GM19397 (cell line): ENCODE results near the gene FKBP1A.
A peak's percentile ranks its signal among the peaks of the same experiment; 100 is the strongest.
"Not testable (repeated sequence)": the region's sequence is repeated elsewhere in the genome, so short reads cannot be mapped to it uniquely, and the experiment has no call there.

Experiments used
- ATAC-seq: cut with Tn5 transposase; IDR thresholded peaks from one replicate; pipeline ENCODE4 v1.9.1; 2021; ENCODE audit warnings: mild to moderate bottlenecking, moderate library complexity; ENCODE audit not compliant: unreplicated experiment

Gene FKBP1A

DNA sequence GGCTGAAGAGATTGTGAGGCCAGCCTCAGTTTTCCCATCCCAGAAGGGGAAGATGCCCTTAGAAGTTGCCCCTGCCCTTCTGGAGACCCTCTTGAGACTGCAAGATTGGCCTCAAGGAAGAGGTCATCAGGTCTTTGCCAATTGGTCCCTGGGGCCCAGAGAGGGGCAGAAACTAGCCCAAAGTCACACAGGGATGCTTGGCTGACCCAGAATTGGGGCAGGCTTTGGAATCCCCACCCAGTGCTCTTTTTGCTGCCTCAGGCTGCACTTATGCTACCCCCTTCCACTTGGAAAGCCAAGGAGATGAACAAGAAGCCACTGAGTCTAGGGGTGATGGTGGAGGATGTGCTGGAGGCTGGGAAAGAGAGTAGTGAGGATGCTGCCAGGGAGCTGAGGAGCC lies 24.9 kb upstream of the FKBP1A start:
- no peak for ATAC-seq

- no peak for ATAC-seq
Observed at GRCh38 chr20:1417273-1417672, 24.4 kb upstream of the FKBP1A start.

DNA sequence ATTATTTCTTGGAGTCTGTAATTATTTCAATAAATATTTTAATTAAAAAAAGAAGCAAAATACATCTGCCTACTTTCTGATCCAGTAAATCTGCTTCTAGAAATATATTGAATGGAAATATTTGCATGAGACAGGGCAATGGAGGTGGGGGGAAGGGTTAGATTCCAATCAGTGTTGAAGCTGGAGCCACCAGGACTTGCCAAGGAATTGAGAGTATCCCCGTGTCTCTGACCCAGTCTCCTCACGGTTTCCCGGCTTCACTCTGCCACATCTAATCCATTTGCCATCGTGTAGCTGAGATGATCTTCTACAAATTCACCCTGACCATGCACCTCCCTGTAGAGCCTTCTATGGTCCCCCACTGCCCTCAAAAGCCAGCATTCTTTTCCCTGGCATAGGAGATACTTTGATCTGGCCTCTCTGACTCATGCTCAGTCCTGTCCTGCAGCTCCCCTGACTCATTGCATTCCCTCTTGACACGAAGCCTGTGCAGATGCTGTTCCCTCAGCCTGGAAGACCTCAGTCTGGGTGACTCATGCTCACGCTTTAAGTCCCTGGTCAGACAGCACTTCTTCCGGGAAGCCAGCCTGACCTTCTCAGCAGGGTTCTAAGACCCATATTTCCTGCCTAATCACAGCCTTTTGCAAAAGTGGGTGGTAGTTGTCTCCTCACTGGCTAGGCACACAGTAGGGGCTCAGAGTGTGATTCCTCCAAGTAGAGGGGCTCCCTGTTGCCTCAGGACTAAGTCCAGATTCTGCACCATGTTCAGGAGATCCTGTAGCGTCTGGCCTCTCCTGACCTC lies 23.0 kb upstream of the FKBP1A start:
- no peak for ATAC-seq

- ATAC-seq: no peak
Observed at GRCh38 chr20:1414982-1415381, 22.1 kb upstream of the FKBP1A start.

DNA sequence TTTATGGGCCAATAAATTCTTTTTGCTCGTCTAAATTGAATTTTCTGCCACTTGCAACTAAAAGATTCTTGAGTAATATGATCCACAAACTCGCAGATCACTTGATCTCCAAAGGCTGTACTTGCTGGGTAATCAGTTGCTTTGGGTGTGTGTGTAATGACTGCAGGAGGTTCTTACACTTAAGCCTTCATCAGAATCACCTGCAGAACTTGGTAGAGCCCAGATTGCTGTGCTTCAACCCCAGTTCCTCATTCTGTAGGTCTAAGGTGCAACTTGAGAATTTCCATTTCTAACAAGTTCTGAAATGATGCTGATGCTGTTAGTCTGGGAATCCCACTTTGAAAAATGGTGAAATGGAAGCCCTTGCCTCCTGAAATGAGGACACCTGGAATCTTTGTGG lies 12.9 kb upstream of the FKBP1A start:
- no peak for ATAC-seq

DNA sequence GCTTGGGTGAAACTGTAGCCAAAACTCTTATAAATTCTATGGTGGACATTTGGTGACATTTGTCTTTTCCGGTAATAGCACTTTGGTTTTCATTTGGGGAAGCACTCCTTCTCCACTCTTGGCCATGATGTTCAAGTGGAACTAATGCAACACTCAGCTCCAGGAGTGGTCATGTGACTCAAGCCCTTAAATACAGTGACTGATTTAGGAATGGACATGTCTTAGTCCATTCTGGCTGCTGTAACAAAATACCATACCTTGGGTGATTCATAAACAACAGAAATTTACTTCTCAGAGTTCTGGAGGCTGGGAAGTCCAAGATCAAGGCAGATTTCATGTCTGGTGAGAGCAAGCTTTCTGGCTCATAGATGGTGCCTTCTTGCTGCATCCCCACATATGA lies 10.8 kb upstream of the FKBP1A start:
- ATAC-seq: no peak

DNA sequence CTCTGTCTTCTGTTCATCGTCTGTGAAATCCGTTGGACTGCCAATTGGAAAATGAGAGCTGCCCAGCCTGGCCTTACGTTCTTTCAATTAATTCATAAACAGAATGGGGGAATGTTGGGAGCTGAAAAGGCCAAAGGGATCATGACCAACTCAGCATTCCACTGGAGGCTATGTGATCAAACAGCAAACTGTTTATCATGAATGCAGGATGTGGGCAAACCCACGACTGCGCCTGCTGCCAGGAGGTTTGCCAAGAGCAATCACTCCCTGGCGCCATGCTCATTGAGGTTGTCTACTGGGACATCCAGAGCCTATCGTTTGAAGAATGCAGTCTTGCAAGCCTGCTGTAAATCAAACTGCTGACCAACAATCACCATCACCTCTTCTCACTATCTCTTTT lies 9.3 kb upstream of the FKBP1A start:
- no peak for ATAC-seq

- ATAC-seq: no peak
Observed at GRCh38 chr20:1401451-1401907, 8.6 kb upstream of the FKBP1A start.

DNA sequence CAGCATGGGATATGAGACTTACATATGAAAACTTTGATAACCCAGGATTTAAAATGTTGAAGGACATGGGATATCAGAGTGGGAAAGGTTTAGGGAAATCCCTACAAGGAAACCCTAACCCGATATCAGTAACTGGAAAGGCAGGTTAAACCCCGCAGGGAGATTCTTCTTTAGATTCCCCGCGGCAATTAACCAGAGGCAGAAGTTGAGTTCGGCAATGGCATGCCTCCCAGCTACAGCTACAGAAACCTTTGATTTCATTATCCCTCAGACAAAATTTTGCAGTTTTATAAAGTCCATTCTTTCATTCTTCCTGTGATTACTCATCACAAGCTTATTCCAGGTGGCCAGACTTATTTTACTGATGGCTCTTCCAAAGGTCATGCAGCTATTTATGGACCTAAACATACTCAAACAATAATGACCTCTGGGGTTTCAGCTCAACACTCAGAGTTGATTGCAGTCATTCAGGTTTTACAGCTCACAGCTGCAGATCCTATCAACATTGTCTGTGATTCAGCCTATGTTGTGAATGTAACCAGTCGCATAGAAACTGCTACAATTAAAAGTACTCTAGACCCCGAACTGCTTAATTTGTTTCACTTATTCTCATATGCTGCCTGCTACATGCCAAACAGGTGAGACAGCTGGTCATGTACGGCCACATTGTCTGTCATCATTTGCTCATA lies 7.0 kb upstream of the FKBP1A start:
- not testable (repeated sequence) for ATAC-seq

DNA sequence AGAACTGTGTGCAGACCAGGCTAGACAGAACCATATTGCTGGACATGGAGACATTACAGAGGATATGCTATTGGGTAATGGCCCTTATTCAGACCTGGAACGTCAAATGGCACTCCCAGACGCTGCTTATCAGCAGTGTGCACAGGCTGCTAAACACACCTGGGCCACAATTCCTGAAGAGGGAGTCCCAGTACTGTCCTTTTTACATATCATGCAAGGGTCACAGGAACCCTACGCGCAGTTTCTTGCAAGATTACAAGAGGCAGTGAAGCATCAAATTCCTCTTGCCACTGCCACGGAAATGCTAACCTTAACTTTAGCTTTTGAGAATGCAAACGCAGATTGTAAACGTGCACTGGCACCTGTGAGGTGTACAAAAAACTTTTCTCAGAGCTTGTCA lies 5.3 kb upstream of the FKBP1A start:
- ATAC-seq: not testable (repeated sequence)

DNA sequence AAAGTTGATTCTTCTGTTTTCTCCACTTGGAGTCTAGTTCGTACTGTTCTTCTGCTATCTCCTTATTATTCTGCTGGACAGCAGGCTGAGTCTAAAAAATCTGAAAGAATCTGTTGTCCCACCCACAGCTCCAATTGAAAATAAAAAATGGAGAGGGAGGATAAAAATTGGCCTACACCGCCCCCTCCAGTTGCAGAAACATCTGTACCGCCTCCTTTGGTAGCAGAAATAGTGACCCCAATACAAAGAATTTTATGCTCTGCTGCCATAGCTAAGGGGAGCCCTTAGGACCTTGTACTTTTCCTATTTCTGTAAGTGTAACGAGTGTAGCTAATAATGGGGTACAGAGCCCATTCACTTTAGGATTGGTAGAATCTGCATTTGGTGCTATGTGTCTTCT lies 4.9 kb upstream of the FKBP1A start:
- ATAC-seq: no peak

GRCh38 chr20:1396702-1397101 lies 3.8 kb upstream of the FKBP1A start:
- no peak for ATAC-seq

GRCh38 chr20:1396264-1396663 lies 3.4 kb upstream of the FKBP1A start:
- no peak for ATAC-seq

DNA sequence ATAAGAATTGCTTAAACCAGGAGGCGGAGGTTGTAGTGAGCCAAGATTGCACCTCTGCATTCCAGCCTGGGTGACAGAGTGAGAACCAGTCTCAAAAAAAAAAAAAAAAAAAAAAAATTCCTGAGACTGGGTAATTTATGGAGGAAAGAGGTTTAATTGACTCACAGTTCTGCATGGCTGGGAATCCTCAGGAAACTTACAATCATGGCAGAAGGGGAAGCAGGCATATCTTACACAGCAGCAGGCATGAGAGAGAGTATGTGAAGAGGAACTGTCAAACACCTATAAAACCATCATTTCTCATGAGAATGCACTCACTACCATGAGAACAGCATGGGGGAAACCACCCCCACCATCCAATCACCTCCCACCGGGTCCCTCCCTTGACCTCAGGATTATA lies 1.8 kb upstream of the FKBP1A start:
- ATAC-seq: no peak

DNA sequence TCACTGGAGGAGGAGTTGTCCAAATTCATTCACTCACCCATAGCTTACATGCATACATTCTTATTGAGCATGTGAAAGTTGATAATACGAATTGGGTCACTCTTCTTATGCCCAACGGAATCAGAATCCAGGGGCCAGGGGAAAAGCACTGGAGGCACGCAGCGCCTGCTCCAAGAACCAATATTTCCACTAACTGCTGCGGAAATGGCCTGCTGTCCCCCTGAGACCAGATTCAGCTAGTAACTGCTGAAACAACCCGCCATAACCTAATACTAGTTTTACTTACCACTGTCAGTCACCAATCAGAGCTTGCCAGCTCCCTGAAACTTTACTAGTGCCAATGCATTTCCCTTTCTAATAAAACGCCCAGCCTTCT lies 641 bp upstream of the FKBP1A start:
- ATAC-seq: no peak

DNA sequence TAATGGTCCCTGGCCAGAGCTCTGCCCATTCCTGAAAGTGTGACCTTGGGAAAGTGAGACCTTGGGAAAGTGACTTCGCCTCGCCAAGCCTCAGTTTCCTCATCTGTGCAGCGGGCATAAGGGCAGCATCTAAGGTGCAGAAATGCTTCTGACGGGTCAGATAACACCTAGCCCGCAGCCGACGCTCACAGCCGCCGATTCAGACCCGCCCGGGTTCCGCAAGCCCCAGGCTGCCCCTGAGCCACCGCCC lies 486 bp downstream of the FKBP1A start:
- ATAC-seq: peak; percentile 20

DNA sequence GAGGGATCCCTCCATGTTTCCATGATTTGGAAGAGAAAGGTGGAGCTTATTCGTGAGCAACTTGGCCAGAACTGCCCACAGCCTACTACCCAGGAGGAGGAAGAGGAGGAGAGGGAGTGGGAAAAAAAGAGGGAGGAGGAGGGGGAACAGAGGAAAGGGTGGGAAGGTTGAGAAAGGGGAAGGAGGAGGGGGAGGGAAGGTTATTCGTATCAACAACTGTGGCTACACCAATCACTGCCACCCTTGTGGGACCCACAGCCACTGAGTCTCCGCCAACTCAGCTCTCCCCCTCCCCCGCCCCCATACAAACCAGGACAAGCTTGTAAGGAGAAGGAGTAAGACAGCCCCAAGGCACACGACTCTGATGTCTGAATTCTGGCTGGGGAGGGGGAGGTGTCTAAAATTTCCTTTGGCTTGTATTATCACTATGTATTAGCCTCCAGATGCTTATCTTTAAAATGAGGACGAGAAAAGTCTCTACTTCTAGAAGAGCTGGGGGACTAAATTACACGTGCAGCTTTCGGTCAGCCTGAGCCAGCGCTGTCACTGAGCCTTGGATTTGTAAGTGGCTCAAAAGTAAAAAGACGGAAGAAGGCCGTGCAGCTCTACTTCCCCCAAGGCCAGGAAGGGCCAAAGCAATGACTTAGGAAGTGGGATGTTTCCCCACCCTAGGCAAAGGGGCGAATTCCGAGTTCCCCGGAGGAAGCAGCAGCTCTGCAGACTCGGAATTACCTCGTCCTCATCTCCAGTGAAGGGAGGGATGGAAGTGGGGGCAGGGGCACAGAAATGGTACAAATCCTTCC lies 1.0 kb downstream of the FKBP1A start:
- no peak for ATAC-seq

DNA sequence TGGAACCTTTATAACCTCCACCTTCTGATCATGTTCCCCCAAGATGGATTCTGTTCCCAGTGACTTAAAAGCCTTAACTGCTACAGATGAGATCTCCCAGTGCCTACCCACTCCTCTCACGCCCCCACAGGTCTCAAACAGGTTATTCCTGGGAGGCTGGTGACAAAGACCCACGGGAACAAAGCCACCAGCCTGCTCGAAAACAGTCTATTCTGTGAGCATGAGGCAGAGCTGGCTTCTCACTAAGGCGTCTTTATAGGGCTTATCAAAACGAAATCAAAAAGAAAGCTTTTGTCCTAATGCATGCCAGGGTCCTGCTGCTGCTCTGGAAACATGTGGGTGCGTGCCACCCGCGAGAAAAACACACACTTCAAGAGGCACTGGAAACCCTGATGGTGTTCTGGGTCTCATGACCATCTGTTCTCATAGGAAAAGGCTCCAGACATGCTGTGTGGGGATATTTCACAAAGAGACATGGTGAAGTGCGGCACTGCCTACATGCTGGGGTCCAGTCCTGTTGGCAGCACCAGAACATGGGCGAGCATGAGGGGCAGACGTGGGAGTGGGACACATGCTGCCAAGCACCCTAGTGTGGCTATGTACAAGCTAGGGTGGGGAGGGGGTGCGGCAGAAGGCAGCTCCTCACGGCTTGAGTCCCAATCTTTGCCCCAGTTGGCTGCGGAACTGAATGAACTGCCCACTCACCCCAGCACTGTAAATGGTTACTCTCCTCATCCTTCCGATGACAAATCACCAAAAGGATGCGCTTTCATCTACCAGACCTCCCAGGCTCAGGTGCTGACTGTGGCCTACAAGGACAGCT lies 2.1 kb downstream of the FKBP1A start:
- ATAC-seq: no peak

DNA sequence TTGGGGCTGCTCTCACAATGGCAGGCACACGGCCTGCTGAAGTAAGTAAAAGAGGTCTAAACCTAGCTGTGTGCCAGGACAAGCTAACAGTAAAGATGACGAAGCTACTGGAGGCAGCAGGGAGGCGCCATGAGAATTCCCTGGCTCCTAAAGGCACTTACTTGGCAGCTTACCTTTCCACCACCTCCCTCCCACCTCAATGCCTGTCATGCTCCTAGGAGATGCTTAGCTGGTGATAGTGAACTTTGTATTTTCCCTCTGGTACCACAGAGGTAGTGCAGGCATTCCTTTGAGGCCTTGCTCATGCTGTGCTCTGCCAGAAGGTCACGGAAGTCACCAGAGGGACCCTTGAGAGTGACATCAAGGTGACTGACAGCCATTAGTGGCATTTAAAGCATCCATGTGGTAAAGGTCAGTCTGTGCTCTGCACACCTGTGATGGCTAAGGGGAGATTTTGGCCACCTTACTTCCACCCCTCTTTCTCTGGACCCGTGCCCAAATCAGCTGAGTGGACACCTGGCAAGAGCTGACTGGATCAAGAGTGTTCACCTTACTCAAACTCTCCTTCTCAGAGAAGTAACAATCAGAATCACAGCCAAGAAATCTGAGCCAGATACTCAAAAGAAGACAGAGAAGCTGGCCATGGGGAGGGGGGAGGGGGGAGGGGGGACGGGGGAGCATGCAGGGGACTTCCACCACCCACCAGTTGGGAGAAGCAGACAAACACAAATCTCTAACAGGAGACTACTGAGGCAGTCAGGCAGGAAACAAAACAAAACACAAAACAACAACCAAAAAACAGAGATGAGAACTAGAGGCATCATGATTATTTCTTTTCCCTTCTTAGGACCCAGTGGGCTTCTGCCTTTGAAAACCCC lies 2.9 kb downstream of the FKBP1A start:
- ATAC-seq: no peak
